HEK293 (cell line): Measurements from ENCODE around the gene POLR2L.

Experiments used
- ELK4 ChIP-seq: IDR thresholded peaks from 2 replicates; pipeline ENCODE4 v1.6.1; 2011; ENCODE audit warnings: mild to moderate bottlenecking, low read depth, low read length, borderline replicate concordance
- GLI2 ChIP-seq: fragments of 450-650 bp; formaldehyde crosslinking; IDR thresholded peaks from 2 replicates; pipeline ENCODE4; 2017; ENCODE audit warnings: missing biosample characterization, missing genetic modification characterization, low read depth, borderline replicate concordance
- GLIS2 ChIP-seq: fragments of 450-650 bp; formaldehyde crosslinking; IDR thresholded peaks from 2 replicates; pipeline ENCODE4 v1.5.1; 2016; ENCODE audit warnings: missing biosample characterization, missing genetic modification characterization
- HIC1 ChIP-seq: fragments of 450-650 bp; formaldehyde crosslinking; IDR thresholded peaks from 2 replicates; pipeline ENCODE4 v1.5.1; 2016; ENCODE audit warnings: missing biosample characterization, missing genetic modification characterization
- REST ChIP-seq: fragments of 450-650 bp; formaldehyde crosslinking; IDR thresholded peaks from 2 replicates; pipeline ENCODE4 v1.5.1; 2016; ENCODE audit warnings: missing biosample characterization, missing genetic modification characterization
- SCRT2 ChIP-seq: fragments of 450-650 bp; formaldehyde crosslinking; IDR thresholded peaks from 2 replicates; pipeline ENCODE4 v1.5.1; 2016; ENCODE audit warnings: missing biosample characterization, missing genetic modification characterization
- SP3 ChIP-seq: fragments of 450-650 bp; formaldehyde crosslinking; IDR thresholded peaks from 2 replicates; pipeline ENCODE4 v1.5.1; 2016; ENCODE audit warnings: missing biosample characterization, missing genetic modification characterization
- YY2 ChIP-seq: fragments of 450-650 bp; formaldehyde crosslinking; IDR thresholded peaks from 2 replicates; pipeline ENCODE4 v1.5.1; 2016; ENCODE audit warnings: missing biosample characterization, missing genetic modification characterization
- ZFP3 ChIP-seq: fragments of 450-650 bp; formaldehyde crosslinking; IDR thresholded peaks from 2 replicates; pipeline ENCODE4 v1.5.1; 2016; ENCODE audit warnings: low read depth, missing biosample characterization, missing genetic modification characterization
- ZNF114 ChIP-seq: fragments of 450-650 bp; formaldehyde crosslinking; IDR thresholded peaks from 2 replicates; pipeline ENCODE4 v1.5.0; 2017; ENCODE audit warnings: missing biosample characterization, missing genetic modification characterization
- ZNF16 ChIP-seq: fragments of 450-650 bp; formaldehyde crosslinking; IDR thresholded peaks from 2 replicates; pipeline ENCODE4 v1.5.1; 2016; ENCODE audit warnings: low read depth, missing biosample characterization, missing genetic modification characterization
- ZNF184 ChIP-seq: fragments of 450-650 bp; IDR thresholded peaks from 2 replicates; pipeline ENCODE4 v1.5.1; 2018; ENCODE audit warnings: missing biosample characterization, mild to moderate bottlenecking, missing genetic modification characterization
- ZNF274 ChIP-seq, 2 experiments: fragments of 200-500 bp in 1 of 2; fragments of 450-650 bp in 1 of 2; sonication (Bioruptor generic) in 1 of 2; formaldehyde crosslinking in 1 of 2; IDR thresholded peaks; 2 replicates each; pipeline versions ENCODE4 v1.5.1 to v1.6.1; 2014 to 2016; ENCODE audit warnings: borderline replicate concordance in 1 of 2, inconsistent platforms in 1 of 2, low read length in 1 of 2, missing biosample characterization in 1 of 2, missing genetic modification characterization in 1 of 2
- ZNF280C ChIP-seq: fragments of 450-650 bp; formaldehyde crosslinking; IDR thresholded peaks from 2 replicates; pipeline ENCODE4 v1.5.1; 2016; ENCODE audit warnings: missing biosample characterization, missing genetic modification characterization
- ZNF48 ChIP-seq: fragments of 450-650 bp; formaldehyde crosslinking; IDR thresholded peaks from 2 replicates; pipeline ENCODE4 v1.5.1; 2016; ENCODE audit warnings: missing biosample characterization, missing genetic modification characterization
- ZNF514 ChIP-seq: fragments of 450-650 bp; formaldehyde crosslinking; IDR thresholded peaks from 2 replicates; pipeline ENCODE4 v1.5.1; 2016; ENCODE audit warnings: missing biosample characterization, missing genetic modification characterization
- ZNF544 ChIP-seq: fragments of 450-650 bp; formaldehyde crosslinking; IDR thresholded peaks from 2 replicates; pipeline ENCODE4 v1.5.0; 2017; ENCODE audit warnings: missing biosample characterization, missing genetic modification characterization
- ZNF555 ChIP-seq: fragments of 450-650 bp; formaldehyde crosslinking; conservative IDR thresholded peaks from 2 replicates; pipeline ENCODE4 v1.5.1; 2017; ENCODE audit warnings: missing biosample characterization, mild to moderate bottlenecking, missing genetic modification characterization, inconsistent platforms
- ZNF571 ChIP-seq: fragments of 450-650 bp; formaldehyde crosslinking; IDR thresholded peaks from 2 replicates; pipeline ENCODE4 v1.5.0; 2017; ENCODE audit warnings: missing biosample characterization, missing genetic modification characterization
- ZNF629 ChIP-seq: fragments of 450-650 bp; formaldehyde crosslinking; IDR thresholded peaks from 2 replicates; pipeline ENCODE4 v1.5.1; 2017; ENCODE audit warnings: missing biosample characterization, missing genetic modification characterization
- ZNF639 ChIP-seq: fragments of 450-650 bp; formaldehyde crosslinking; IDR thresholded peaks from 2 replicates; pipeline ENCODE4 v1.5.1; 2016; ENCODE audit warnings: missing biosample characterization, missing genetic modification characterization
- ZNF654 ChIP-seq: fragments of 450-650 bp; formaldehyde crosslinking; IDR thresholded peaks from 2 replicates; pipeline ENCODE4 v1.5.1; 2016; ENCODE audit warnings: low read depth, missing biosample characterization, missing genetic modification characterization
- ZNF664 ChIP-seq: fragments of 450-650 bp; formaldehyde crosslinking; IDR thresholded peaks from 2 replicates; pipeline ENCODE4 v1.5.1; 2016; ENCODE audit warnings: missing biosample characterization, missing genetic modification characterization
- ZNF670 ChIP-seq: fragments of 450-650 bp; formaldehyde crosslinking; IDR thresholded peaks from 2 replicates; pipeline ENCODE4 v1.5.1; 2016; ENCODE audit warnings: missing biosample characterization, missing genetic modification characterization, low read depth
- ZNF677 ChIP-seq: fragments of 450-650 bp; IDR thresholded peaks from 2 replicates; pipeline ENCODE4 v1.5.0; 2018; ENCODE audit warnings: missing biosample characterization, mild to moderate bottlenecking, missing genetic modification characterization, moderate library complexity
- ZNF791 ChIP-seq: fragments of 450-650 bp; formaldehyde crosslinking; IDR thresholded peaks from 2 replicates; pipeline ENCODE4 v1.5.1; 2016; ENCODE audit warnings: missing biosample characterization, missing genetic modification characterization
- ZNF792 ChIP-seq: fragments of 450-650 bp; formaldehyde crosslinking; IDR thresholded peaks from 2 replicates; pipeline ENCODE4 v1.5.1; 2016; ENCODE audit warnings: missing biosample characterization, missing genetic modification characterization
- ZNF837 ChIP-seq: fragments of 450-650 bp; formaldehyde crosslinking; IDR thresholded peaks from 2 replicates; pipeline ENCODE4 v1.5.1; 2016; ENCODE audit warnings: missing biosample characterization, missing genetic modification characterization
- ZSCAN18 ChIP-seq: fragments of 450-650 bp; formaldehyde crosslinking; IDR thresholded peaks from 2 replicates; pipeline ENCODE4 v1.5.1; 2016; ENCODE audit warnings: missing biosample characterization, missing genetic modification characterization

Gene POLR2L

GRCh38 chr11:848380-848931 is 6.1 kb upstream of the POLR2L start (continued):
- TF ChIP-seq ZNF677, result no peak
- TF ChIP-seq ELK4, result no peak
- no peak for TF ChIP-seq ZNF639
- no peak for TF ChIP-seq ZNF48
- no peak for TF ChIP-seq GLI2 (tag by site-specific recombination)
- no peak for TF ChIP-seq ZNF664 (tag by site-specific recombination)
- TF ChIP-seq ZNF274 (IDR thresholded peaks at IDR 0.05; ENCODE audit: low read length), result no peak
- TF ChIP-seq ZNF274 (tag by site-specific recombination; IDR thresholded peaks at IDR 0.05; ENCODE audit: borderline replicate concordance), result no peak
- TF ChIP-seq ZNF514, result no peak
- peak; percentile 14; the same call in 1 of the 2 replicates for TF ChIP-seq SP3 (tag by site-specific recombination)
- TF ChIP-seq ZNF544 (tag by site-specific recombination), result no peak
- no peak for TF ChIP-seq ZNF792 (tag by site-specific recombination)
- no peak for TF ChIP-seq SCRT2 (tag by site-specific recombination)
- no peak for TF ChIP-seq ZNF629 (tag by site-specific recombination)
- peak; percentile 33 for TF ChIP-seq ZNF654
- 0 out of 2 replicates have a peak, but pooled peaks have one; percentile 23 for TF ChIP-seq HIC1 (tag by site-specific recombination)
- no peak for TF ChIP-seq ZFP3 (tag by site-specific recombination)
- TF ChIP-seq ZNF571 (tag by site-specific recombination), result no peak
- TF ChIP-seq ZNF791, result no peak
- no peak for TF ChIP-seq ZNF184 (tag by site-specific recombination)
- peak; percentile 80 for TF ChIP-seq GLIS2
- no peak for TF ChIP-seq ZNF555
- no peak for TF ChIP-seq ZNF837 (tag by site-specific recombination)
- no peak for TF ChIP-seq REST (tag by site-specific recombination)
- TF ChIP-seq ZNF670, result no peak
- TF ChIP-seq ZNF280C (tag by site-specific recombination), result no peak
- TF ChIP-seq ZNF114 (tag by site-specific recombination), result no peak
- TF ChIP-seq ZNF16 (tag by site-specific recombination), result no peak
- no peak for TF ChIP-seq ZSCAN18 (tag by site-specific recombination)
- TF ChIP-seq YY2 (tag by site-specific recombination), result no peak
